Measurements from ENCODE around the gene DUOX2.

Gene DUOX2

DNA sequence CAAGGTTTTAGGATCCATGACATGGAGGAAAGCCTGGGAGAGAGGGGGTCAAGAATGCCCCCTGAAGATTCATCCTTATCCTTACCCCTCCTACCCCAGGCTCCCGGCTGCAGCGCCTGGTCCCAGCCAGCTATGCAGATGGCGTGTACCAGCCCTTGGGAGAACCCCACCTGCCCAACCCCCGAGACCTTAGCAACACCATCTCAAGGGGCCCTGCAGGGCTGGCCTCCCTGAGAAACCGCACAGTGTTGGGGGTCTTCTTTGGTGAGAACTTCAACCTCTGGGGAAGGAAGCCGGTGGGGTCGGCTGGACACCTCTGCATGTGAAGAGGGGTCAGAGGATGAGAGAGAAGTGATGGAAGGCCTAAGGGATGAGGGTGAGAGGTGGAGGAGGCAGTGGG lies 20.1 kb upstream of the DUOX2 start:
- Mint-ChIP-seq H3K4me1 (peaks cover 11% of the 10 kb centered on the region), H3K36me3 (no peaks in the 10 kb centered on the region), H3K9me3 (no peaks in the 10 kb centered on the region), H3K27me3 (peaks cover 84% of the 10 kb centered on the region), H3K4me3 (no peak overlapping the region), H3K27ac (no peak overlapping the region)
- DNase-seq: no peak
- CTCF ChIA-PET: interaction anchor here (1.9 kb wide), 1 partner anchor 16 kb away, joined by 8 read pairs; no protein-coding TSS in a partner anchor

DNA sequence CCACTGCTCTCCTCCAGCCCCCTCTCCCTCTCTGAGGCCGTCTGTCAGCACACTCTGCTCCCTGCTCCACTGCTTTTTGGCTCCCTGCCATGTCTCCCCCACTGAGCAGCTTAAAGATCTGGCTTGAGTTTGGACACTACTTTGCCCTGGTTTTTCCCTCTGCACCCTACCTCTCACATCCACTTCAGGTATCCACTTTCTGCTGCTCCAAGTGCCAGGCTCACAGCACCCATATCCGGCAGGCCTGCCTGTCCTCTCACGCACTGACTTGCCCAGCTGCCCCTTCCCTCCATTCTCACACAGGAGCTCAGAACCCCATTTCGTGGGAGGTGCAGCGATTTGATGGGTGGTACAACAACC lies 19.6 kb upstream of the DUOX2 start:
- no peak overlapping the region for H3K27ac Mint-ChIP-seq
- H3K36me3 Mint-ChIP-seq: no peaks in the 10 kb centered on the region
- no peak overlapping the region for H3K4me3 Mint-ChIP-seq
- no peak for DNase-seq
- no peaks in the 10 kb centered on the region for H3K9me3 Mint-ChIP-seq
- H3K27me3 Mint-ChIP-seq: peaks cover 89% of the 10 kb centered on the region
- CTCF ChIA-PET: interaction anchor here (1.0 to 2.2 kb wide), 2 partner anchors 11 to 15 kb away, joined by 3 to 15 read pairs; no protein-coding TSS in a partner anchor
- peaks cover 11% of the 10 kb centered on the region for H3K4me1 Mint-ChIP-seq

DNA sequence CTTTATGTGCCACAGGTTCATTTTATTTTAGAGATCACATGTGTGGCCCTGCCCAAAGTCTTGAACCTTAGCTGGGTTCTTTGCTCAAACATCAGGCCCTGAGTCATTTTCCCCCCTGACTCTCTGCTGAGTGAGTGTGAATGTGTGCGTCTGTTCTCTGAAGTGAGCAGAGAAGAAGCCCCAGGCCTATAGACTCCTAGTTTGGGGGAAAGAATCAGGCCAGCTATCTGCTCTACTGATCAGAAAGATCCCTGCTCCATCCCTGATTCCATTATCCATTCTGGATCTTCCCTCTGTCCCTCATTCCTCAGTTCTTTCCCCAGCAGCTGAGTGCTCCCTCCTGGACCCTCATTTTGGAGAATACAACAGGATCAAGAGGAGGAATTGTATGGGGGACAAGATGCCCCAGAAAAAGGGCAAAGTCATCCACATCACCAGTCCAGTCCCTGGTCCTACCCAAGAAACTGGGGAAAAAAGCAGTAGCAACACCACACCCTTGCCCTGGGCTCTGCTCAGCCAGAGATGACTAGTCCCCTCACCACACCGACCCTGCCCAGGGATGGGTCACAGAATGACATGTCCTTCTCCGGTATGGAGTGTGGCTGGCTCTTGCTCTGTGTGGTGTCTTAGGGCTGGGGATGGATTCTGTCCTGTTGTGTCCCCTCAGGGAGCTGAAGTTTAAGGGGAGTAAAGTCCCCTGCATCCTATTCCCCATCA lies 19.0 kb upstream of the DUOX2 start:
- no peak overlapping the region for H3K27ac Mint-ChIP-seq
- H3K36me3 Mint-ChIP-seq: no peaks in the 10 kb centered on the region
- H3K9me3 Mint-ChIP-seq: no peaks in the 10 kb centered on the region
- H3K27me3 Mint-ChIP-seq: peaks cover 91% of the 10 kb centered on the region
- CTCF ChIA-PET: interaction anchor here (0.7 to 2.2 kb wide), 3 partner anchors 10 to 206 kb away, joined by 3 to 15 read pairs (median 3); no protein-coding TSS in a partner anchor
- no peak for DNase-seq
- no peak overlapping the region for H3K4me3 Mint-ChIP-seq
- peaks cover 13% of the 10 kb centered on the region for H3K4me1 Mint-ChIP-seq

DNA sequence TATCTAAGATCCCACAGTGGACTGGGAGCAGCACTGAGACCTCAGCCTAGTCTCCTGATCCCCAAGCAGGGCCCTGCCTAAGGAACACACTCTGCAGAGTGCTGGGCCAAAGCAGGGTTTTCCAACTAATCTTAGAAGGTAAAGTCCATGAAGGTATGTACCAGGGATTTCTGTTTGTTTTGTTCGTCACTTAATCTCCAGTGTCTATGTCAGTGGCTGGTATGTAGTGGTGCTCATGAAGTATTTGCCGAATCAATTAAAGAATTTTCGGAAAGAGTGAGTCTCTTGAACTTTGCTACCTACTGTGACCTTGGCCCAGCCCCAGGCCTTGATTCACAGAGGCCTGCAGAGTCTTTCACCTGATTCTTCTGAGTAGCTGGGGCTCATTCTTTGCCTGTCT lies 17.5 kb upstream of the DUOX2 start:
- Mint-ChIP-seq H3K27ac (no peak overlapping the region), H3K4me1 (peaks cover 13% of the 10 kb centered on the region), H3K36me3 (no peaks in the 10 kb centered on the region), H3K27me3 (peaks cover 87% of the 10 kb centered on the region), H3K9me3 (no peaks in the 10 kb centered on the region), H3K4me3 (no peak overlapping the region)
- CTCF ChIA-PET: interaction anchor here (0.8 to 2.2 kb wide), 4 partner anchors 13 to 49 kb away, joined by 3 to 15 read pairs (median 9); no protein-coding TSS in a partner anchor
- no peak for DNase-seq

DNA sequence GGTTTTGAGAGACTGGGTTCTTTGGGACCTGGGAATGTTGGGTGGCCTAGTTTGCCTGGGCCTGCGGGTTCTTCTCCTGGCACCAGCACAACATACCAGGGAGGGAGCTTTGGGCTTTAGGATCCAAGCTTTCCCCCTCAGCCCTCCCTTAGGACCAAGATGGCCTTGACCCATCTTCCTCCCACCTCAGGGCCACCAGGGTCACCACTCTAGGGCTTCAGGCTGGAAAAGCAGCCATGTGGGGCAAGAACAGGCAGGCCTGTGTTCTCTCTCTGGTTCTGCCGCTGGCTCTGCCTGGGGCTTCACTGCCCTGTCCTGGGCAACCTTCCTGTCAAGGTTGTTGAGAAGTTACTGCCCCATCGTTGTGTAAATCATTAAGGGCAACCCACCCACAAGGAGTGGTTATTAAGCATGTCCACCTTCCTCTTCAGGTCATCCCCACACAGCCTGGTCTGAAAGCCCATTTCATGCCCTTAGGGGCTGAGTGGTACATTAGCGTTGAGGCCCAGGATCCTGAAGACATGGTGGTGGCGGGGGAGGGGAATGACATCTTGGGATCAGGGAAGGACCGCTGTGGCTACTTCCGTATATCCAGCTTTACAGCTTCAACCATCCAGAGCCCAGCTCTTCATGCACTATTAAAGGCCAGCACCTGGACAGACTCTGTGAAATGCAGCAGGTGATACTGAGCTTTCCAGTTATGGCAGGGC lies 16.5 kb upstream of the DUOX2 start:
- Mint-ChIP-seq H3K9me3 (no peaks in the 10 kb centered on the region), H3K27me3 (peaks cover 89% of the 10 kb centered on the region), H3K4me3 (no peak overlapping the region), H3K4me1 (peaks cover 9% of the 10 kb centered on the region), H3K27ac (no peak overlapping the region), H3K36me3 (no peaks in the 10 kb centered on the region)
- DNase-seq: no peak
- CTCF ChIA-PET: interaction anchor here (1.2 to 2.2 kb wide), 2 partner anchors 13 to 50 kb away, joined by 4 to 14 read pairs; no protein-coding TSS in a partner anchor

DNA sequence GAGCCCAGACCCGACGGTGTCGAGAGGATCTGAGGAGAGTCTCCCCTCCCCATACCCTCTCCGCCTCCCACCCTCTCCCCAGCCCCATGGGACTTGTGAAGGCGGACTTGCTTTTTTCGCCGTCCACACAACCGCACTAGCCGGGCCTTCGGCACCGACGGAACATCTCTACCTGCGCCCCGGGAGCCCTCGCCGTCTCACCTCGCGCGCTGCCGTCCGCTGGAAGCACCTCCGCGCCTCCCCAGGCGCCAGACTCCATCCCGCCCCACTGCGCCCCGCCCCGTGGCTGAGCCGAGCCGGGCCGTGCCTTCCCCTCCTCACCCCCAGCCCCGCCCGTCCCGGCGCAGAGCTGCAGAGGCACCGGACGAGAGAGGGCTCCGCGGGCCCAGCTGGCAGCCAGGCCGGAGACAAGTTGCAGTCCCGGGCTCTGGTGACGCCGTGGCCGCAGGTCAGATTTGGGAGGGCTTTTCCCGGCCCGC lies 15.7 kb upstream of the DUOX2 start, which contains the start of the genes DUOX1 and DUOXA1:
Gene DUOX1, plus strand, starts transcription at position 344 of the 479 bp plus-strand sequence. CDS start 1,973 bp downstream, outside the sequence.
Gene DUOXA1, minus strand, starts transcription at position 229 of the 479 bp plus-strand sequence. CDS start 6,865 bp downstream, outside the sequence.
- no peak within 1 kb of the TSS for H3K4me3 Mint-ChIP-seq
- H3K27me3 Mint-ChIP-seq: peaks cover 89% of the 10 kb centered on the region
- CTCF ChIA-PET: interaction anchor here (2.2 kb wide), 1 partner anchor 12 kb away, joined by 14 read pairs; no protein-coding TSS in a partner anchor
- peak; percentile 60 for DNase-seq
- peaks cover 5% of the 10 kb centered on the region for H3K4me1 Mint-ChIP-seq
- no peaks in the 10 kb centered on the region for H3K9me3 Mint-ChIP-seq
- H3K36me3 Mint-ChIP-seq: no peaks in the 10 kb centered on the region
- H3K27ac Mint-ChIP-seq: no peak within 1 kb of the TSS

DNA sequence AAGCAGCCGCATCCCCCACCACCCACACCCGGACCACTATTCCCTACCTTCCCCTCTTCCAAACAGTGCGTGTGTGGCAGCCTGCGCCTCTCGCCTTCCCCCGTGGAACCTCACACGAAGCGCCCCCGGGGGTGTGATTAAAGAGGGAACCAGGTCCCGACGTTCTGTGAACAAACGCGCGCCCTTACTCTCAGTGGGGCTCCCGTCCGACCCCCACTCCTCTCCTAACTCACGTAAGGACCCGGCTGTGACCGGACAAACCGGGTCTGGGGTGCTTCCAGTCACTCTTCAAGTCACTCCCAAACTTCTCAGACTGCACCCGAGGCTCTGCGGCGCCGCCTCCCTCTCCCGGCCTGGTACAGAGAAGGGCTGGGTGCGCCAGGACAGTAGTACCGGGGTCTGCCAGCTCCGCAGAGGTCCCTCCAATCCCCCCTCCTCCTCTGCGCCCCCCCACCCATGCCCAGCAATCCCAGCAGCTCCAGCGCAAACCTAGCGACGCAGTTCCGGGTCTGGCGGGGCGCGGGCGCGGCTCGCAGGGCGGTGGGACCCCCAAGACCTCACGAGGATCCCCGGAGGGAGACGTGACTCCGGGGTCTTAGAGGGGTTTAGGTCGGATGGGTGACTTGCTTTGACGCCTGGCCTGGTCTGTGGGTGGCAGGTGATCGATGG lies 15.1 kb upstream of the DUOX2 start:
- Mint-ChIP-seq H3K4me1 (peaks cover 4% of the 10 kb centered on the region), H3K27ac (no peak overlapping the region), H3K36me3 (no peaks in the 10 kb centered on the region), H3K9me3 (no peaks in the 10 kb centered on the region), H3K4me3 (no peak overlapping the region), H3K27me3 (peaks cover 87% of the 10 kb centered on the region)
- CTCF ChIA-PET: interaction anchor here (0.6 kb wide), 1 partner anchor 139 kb away, joined by 4 read pairs; no protein-coding TSS in a partner anchor
- no peak for DNase-seq

DNA sequence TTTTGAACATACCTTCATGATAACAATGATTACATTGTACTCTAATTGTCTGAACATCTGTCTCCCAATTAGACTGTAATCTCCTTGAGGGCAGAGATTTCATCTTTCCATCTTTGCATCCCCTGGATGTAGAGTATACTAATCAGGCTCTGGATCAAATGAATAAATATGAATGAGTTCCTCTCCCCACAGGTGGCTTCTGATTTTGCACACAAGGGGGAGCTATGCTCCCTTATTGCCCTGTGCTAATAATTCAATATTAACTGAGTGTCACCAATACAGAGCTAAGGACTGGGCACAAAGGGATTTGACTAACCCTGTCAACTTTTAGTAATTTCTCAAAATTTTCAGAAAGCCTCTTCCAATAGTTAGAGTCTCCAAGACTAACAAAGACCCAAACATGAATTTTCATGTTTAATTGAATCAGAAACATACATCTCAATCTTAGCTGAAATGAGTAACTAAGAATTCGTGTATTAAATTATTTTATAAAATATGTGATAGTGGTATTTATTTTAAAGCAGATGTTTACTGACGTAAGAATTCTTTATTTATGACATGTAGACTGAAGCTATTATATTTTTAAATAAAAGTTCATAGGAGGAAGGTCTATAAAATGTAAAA lies 12.7 kb upstream of the DUOX2 start:
- Mint-ChIP-seq H3K9me3 (no peaks in the 10 kb centered on the region), H3K27ac (no peak overlapping the region), H3K27me3 (peaks cover 82% of the 10 kb centered on the region), H3K4me1 (peaks cover 4% of the 10 kb centered on the region), H3K4me3 (no peak overlapping the region), H3K36me3 (no peaks in the 10 kb centered on the region)
- DNase-seq: peak; percentile 57
- CTCF ChIA-PET: interaction anchor here (0.6 to 3.2 kb wide), 11 partner anchors 9 to 273 kb away, joined by 3 to 23 read pairs (median 3); no protein-coding TSS in a partner anchor

DNA sequence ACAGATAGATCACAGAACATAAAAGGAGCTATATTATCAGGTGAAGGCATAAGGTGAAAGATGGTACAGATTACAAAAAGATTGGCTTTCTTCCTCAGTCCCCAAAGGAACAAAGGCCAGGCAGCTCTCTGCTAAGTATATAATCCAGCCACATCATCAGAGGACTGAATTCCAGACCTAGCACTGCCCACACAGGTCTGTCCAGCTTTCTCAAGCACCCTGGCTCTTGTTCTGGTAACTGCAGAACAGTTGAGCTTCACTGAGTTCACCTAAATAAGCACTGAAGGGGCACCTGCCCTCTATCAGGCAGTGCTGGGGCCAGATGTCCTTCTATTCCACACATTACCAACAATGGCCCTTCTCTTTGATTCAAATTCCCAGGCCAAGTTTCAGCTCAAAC lies 9.4 kb upstream of the DUOX2 start:
- no peaks in the 10 kb centered on the region for H3K36me3 Mint-ChIP-seq

DNA sequence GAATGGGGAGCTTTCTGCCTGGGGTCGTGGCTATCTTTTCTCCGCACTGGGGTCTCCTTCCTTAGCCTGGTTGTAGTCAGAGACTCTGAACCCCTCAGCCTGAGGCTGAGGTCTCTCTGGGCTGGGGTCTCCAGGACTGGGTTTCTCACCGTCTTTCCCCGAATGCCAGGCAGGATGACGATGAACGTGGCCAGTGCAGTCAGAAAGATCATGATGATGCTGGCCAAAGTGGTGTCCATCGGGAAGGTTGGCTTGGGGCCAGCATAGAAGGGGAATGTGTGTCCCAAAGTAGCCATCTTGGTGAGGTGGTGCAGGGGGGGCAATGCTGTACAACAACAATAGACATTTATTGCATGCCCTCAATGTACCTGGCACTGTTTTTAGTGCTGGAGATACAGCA lies 8.7 kb upstream of the DUOX2 start:
- Mint-ChIP-seq H3K27ac (no peak overlapping the region), H3K9me3 (no peaks in the 10 kb centered on the region), H3K27me3 (peaks cover 78% of the 10 kb centered on the region), H3K4me3 (no peak overlapping the region), H3K4me1 (peaks cover 4% of the 10 kb centered on the region), H3K36me3 (no peaks in the 10 kb centered on the region)
- CTCF ChIA-PET: interaction anchor here (1.1 to 1.6 kb wide), 3 partner anchors 9 to 55 kb away, joined by 3 to 5 read pairs (median 4); partner anchors contain the start of genes DUOX2 and DUOXA2
- DNase-seq: no peak

More for the DNA sequence above, 9.4 kb upstream of the DUOX2 start:
- Mint-ChIP-seq H3K4me3 (no peak overlapping the region), H3K4me1 (peaks cover 1% of the 10 kb centered on the region), H3K27ac (no peak overlapping the region), H3K27me3 (peaks cover 78% of the 10 kb centered on the region), H3K9me3 (no peaks in the 10 kb centered on the region)
- DNase-seq: no peak
- CTCF ChIA-PET: interaction anchor here (1.1 to 1.6 kb wide), 4 partner anchors 10 to 87 kb away, joined by 3 to 5 read pairs (median 4); partner anchors contain the start of genes DUOX2 and DUOXA2

DNA sequence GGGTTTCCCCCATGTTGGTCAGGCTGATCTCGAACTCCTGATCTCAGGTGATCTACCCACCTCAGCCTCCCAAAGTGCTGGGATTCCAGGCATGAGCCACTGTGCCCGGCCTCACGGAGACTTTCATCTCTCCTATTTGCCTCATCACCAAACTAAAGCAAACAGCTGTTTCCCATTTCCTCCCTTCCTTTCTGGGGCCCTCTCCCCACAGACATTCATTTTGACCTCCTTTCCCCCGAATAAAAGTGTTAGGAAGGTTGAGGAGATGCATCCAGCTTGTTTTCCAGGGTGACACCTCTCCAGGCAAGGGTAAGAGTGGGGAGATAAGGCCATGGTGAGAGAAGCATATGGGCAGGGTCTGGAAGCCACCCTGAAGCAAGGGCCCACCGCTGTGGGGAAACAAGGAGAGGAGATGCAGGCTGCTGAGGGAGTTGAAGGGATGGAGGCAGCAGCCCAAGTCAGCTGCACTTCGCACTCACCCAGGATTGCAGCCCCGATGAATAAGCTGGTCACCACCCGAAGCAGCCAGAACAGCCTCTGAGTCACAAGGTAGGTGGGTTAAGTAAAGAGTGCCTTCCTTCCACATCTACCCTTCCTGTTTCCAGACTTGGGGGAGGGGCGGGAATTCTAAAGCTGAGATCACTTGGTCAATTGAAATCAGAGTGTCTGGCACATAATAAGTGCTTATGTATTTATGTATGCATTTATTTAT lies 7.9 kb upstream of the DUOX2 start:
- Mint-ChIP-seq H3K27ac (no peak overlapping the region), H3K4me3 (no peak overlapping the region), H3K36me3 (no peaks in the 10 kb centered on the region), H3K27me3 (peaks cover 84% of the 10 kb centered on the region), H3K4me1 (peaks cover 11% of the 10 kb centered on the region), H3K9me3 (no peaks in the 10 kb centered on the region)
- CTCF ChIA-PET: interaction anchor here (1.5 to 1.9 kb wide), 2 partner anchors 13 to 83 kb away, joined by 5 to 6 read pairs; no protein-coding TSS in a partner anchor
- DNase-seq: no peak

DNA sequence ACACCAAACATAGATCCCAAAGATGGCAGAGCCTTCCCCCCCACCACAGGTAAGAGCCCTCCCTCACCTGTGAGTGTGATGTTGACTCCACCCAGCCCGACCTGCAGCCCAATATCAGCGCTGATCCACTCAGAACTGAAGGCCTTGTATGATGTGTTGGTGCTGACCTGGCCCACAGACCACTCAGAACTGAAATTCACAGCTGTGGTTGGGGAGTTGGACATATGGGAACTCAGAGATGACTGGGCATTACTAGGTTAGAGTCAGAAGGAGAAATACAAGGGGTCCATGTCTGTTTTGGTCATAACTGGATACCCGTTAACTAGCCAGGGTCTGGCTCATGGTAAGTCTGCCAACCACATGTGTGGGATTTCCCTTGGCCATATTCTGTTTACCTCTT lies 7.0 kb upstream of the DUOX2 start:
- CTCF ChIA-PET: interaction anchor here (1.4 to 1.9 kb wide), 3 partner anchors 14 to 279 kb away, joined by 4 to 6 read pairs (median 5); no protein-coding TSS in a partner anchor
- no peak overlapping the region for H3K4me3 Mint-ChIP-seq
- H3K27ac Mint-ChIP-seq: no peak overlapping the region
- H3K4me1 Mint-ChIP-seq: peaks cover 15% of the 10 kb centered on the region
- H3K27me3 Mint-ChIP-seq: peaks cover 88% of the 10 kb centered on the region
- no peaks in the 10 kb centered on the region for H3K9me3 Mint-ChIP-seq
- no peak for DNase-seq
- H3K36me3 Mint-ChIP-seq: no peaks in the 10 kb centered on the region
